HG03060 (cell line): ENCODE results near the gene ZNF385D.

ENCODE experiments used
- ATAC-seq: cut with Tn5 transposase; IDR thresholded peaks from one replicate; pipeline ENCODE4 v1.9.1; 2021; ENCODE audit warnings: low read depth, moderate number of reproducible peaks; ENCODE audit not compliant: unreplicated experiment

The ZNF385D gene

GRCh38 chr3:21618695-21619094, 132.3 kb downstream of the ZNF385D start:
- no peak for ATAC-seq

GRCh38 chr3:21613372-21614070, 137.5 kb downstream of the ZNF385D start:
- ATAC-seq: no peak

GRCh38 chr3:21601178-21601577, 149.8 kb downstream of the ZNF385D start:
- no peak for ATAC-seq

GRCh38 chr3:21599890-21600289, 151.1 kb downstream of the ZNF385D start:
- no peak for ATAC-seq

GRCh38 chr3:21592828-21593227, 158.2 kb downstream of the ZNF385D start:
- no peak for ATAC-seq

- no peak for ATAC-seq
Observed at GRCh38 chr3:21587894-21588293, 163.1 kb downstream of the ZNF385D start.

GRCh38 chr3:21585216-21585740, 165.7 kb downstream of the ZNF385D start:
- ATAC-seq: no peak

GRCh38 chr3:21573291-21573690, 177.7 kb downstream of the ZNF385D start:
- ATAC-seq: no peak

- ATAC-seq: no peak
Observed at GRCh38 chr3:21564531-21564930, 186.5 kb downstream of the ZNF385D start.

- no peak for ATAC-seq
Observed at GRCh38 chr3:21562243-21562642, 188.8 kb downstream of the ZNF385D start.

- ATAC-seq: no peak
Observed at GRCh38 chr3:21561472-21561871, 189.5 kb downstream of the ZNF385D start.

- no peak for ATAC-seq
Observed at GRCh38 chr3:21551019-21551418, 200.0 kb downstream of the ZNF385D start.

GRCh38 chr3:21544076-21544462, 206.9 kb downstream of the ZNF385D start:
- ATAC-seq: no peak

- no peak for ATAC-seq
Observed at GRCh38 chr3:21543380-21544075, 207.5 kb downstream of the ZNF385D start.

- no peak for ATAC-seq
Observed at GRCh38 chr3:21542656-21543379, 208.2 kb downstream of the ZNF385D start.

GRCh38 chr3:21540265-21540664, 210.7 kb downstream of the ZNF385D start:
- ATAC-seq: no peak

GRCh38 chr3:21534462-21534861, 216.5 kb downstream of the ZNF385D start:
- ATAC-seq: no peak

GRCh38 chr3:21533002-21533401, 218.0 kb downstream of the ZNF385D start:
- ATAC-seq: no peak

GRCh38 chr3:21531909-21532308, 219.1 kb downstream of the ZNF385D start:
- ATAC-seq: no peak

- ATAC-seq: no peak
Observed at GRCh38 chr3:21528291-21528995, 222.6 kb downstream of the ZNF385D start.

GRCh38 chr3:21526461-21526860, 224.5 kb downstream of the ZNF385D start:
- ATAC-seq: no peak
